Gastroesophageal sphincter (tissue), 4 donors: Measurements from ENCODE around the gene HAUS5. TPM values are rescaled to one million over a fixed set of nuclear protein-coding genes. Genes with fewer than 3 reads are reported as not detected.
"Not testable (repeated sequence)": the region's sequence is repeated elsewhere in the genome, so short reads cannot be mapped to it uniquely, and the experiment has no call there.

ENCODE experiments used
- ATAC-seq: fragments of 150-250 bp; one replicate; pipeline ENCODE4 v1.9.1; 2016; ENCODE audit warnings: mild to moderate bottlenecking, moderate library complexity
- H3K27ac ChIP-seq, 4 donors: fragments of 200-600 bp; sonication (generic) in 3 of 4; 1 replicate in 3 of 4; 2 replicates in 1 of 4; pipeline ENCODE4 v1.5.1; 2016 to 2019
- H3K27me3 ChIP-seq: fragments of 200-600 bp; sonication (generic); one replicate; pipeline ENCODE4 v1.5.1; 2019
- H3K36me3 ChIP-seq, 2 donors: fragments of 200-600 bp; sonication (generic); one replicate each; pipeline ENCODE4 v1.5.1; 2019; ENCODE audit warnings: control low read depth in 1 of 2
- H3K4me1 ChIP-seq, 3 donors: fragments of 200-600 bp; sonication (generic); 1 replicate in 2 of 3; 2 replicates in 1 of 3; pipeline ENCODE4 v1.5.1; 2016 to 2019; ENCODE audit warnings: control low read depth in 2 of 3
- H3K4me3 ChIP-seq, 2 donors: fragments of 200-600 bp; sonication (generic); one replicate each; pipeline ENCODE4 v1.5.1; 2019; ENCODE audit warnings: mild to moderate bottlenecking in 1 of 2, moderate library complexity in 1 of 2
- H3K9me3 ChIP-seq, 3 donors: fragments of 200-600 bp; sonication (generic); one replicate each; pipeline ENCODE4 v1.5.1; 2017 to 2019; ENCODE audit warnings: control low read depth in 2 of 3
- CTCF ChIP-seq, 4 experiments: fragments of 200-600 bp in 2 of 4; fragments of 450-650 bp in 2 of 4; sonication (generic) in 1 of 4; IDR thresholded peaks; one replicate each; pipeline ENCODE4 v1.5.1; 2017 to 2019; ENCODE audit warnings: antibody characterized with exemption in 4 of 4, mild to moderate bottlenecking in 2 of 4, moderate library complexity in 2 of 4
- EP300 ChIP-seq: sonication (generic); formaldehyde crosslinking; IDR thresholded peaks from one replicate; pipeline ENCODE4 v1.6.1; 2017; ENCODE audit warnings: antibody characterized with exemption, mild to moderate bottlenecking
- POLR2A ChIP-seq, 2 donors: fragments of 450-650 bp; IDR thresholded peaks; one replicate each; pipeline ENCODE4 v1.6.1; 2017; ENCODE audit warnings: antibody characterized with exemption in 2 of 2, mild to moderate bottlenecking in 2 of 2, moderate library complexity in 1 of 2
- POLR2AphosphoS5 ChIP-seq: sonication (generic); formaldehyde crosslinking; IDR thresholded peaks from one replicate; pipeline ENCODE4 v1.6.1; 2017; ENCODE audit warnings: antibody characterized with exemption
- WGBS, 2 donors: methylation state at CpG; one replicate each; pipeline ENCODE4 v1.1.5; 2018; ENCODE audit warnings: low coverage in 1 of 2; 5-methylcytosine and 5-hydroxymethylcytosine counted together
- total RNA-seq, 4 donors: library from RNA; depleted of rRNA; stranded (reverse); fragments of >200 nt; gene quantifications; one replicate each; pipeline ENCODE4 v1.1.0, GENCODE V29; 2016

The HAUS5 gene
- total RNA-seq, 4 donors from 2014 or later, result 3.9 to 8.7 (median 6.2) TPM

- ATAC-seq, result no peak
- H3K27me3 ChIP-seq, result peaks cover 59% of the 10 kb centered on the region
- no peak for TF ChIP-seq EP300
- TF ChIP-seq POLR2A (IDR thresholded peaks at IDR 0.05), result no peak
- TF ChIP-seq POLR2AphosphoS5, result no peak
- no peak for TF ChIP-seq CTCF (IDR thresholded peaks at IDR 0.05)
- no CpG with 5 or more reads among the region's 1 CpG for WGBS, 2 donors
- no peaks in the 10 kb centered on the region for H3K4me1 ChIP-seq
- no peak overlapping the region for H3K4me3 ChIP-seq
- peaks cover 0 to 6% (median 0%) of the 10 kb centered on the region in 3 donors for H3K9me3 ChIP-seq
- no peak overlapping the region for H3K27ac ChIP-seq
- no peaks in the 10 kb centered on the region for H3K36me3 ChIP-seq
Observed at GRCh38 chr19:35582760-35583159, 29.8 kb upstream of the HAUS5 start.

GRCh38 chr19:35585848-35586247 lies 26.7 kb upstream of the HAUS5 start, which contains the start of gene PMIS2:
PMIS2 (plus strand) TSS chr19:35586173; CDS start chr19:35586260, 87 bp downstream.
- TF ChIP-seq CTCF (IDR thresholded peaks at IDR 0.05) (no peak), EP300 (no peak), POLR2AphosphoS5 (no peak), POLR2A (IDR thresholded peaks at IDR 0.05) (no peak)
- Histone ChIP-seq H3K27me3 (peaks cover 51% of the 10 kb centered on the region), H3K9me3 (peaks cover 0 to 4% (median 0%) of the 10 kb centered on the region in 3 donors), H3K4me1 (no peaks in the 10 kb centered on the region), H3K36me3 (no peaks in the 10 kb centered on the region), H3K4me3 (no peak within 1 kb of the TSS), H3K27ac (no peak within 1 kb of the TSS)
- no peak for ATAC-seq
- WGBS, 2 donors, result 60% methylated on average over 2 of the region's 16 CpGs; no CpG with 5 or more reads in 1 of the 2 donors

GRCh38 chr19:35587321-35587720 lies 25.2 kb upstream of the HAUS5 start:
- Histone ChIP-seq H3K27me3 (peaks cover 59% of the 10 kb centered on the region), H3K27ac (no peak overlapping the region), H3K4me3 (no peak overlapping the region), H3K4me1 (no peaks in the 10 kb centered on the region), H3K36me3 (no peaks in the 10 kb centered on the region), H3K9me3 (no peaks in the 10 kb centered on the region)
- ATAC-seq, result no peak
- WGBS, 2 donors, result 40% methylated on average over 1 of the region's 1 CpG
- TF ChIP-seq POLR2A (IDR thresholded peaks at IDR 0.05) (no peak), EP300 (no peak)

GRCh38 chr19:35590875-35591274 lies 21.7 kb upstream of the HAUS5 start:
- Histone ChIP-seq H3K9me3 (no peaks in the 10 kb centered on the region), H3K4me1 (no peaks in the 10 kb centered on the region), H3K27ac (no peak overlapping the region), H3K27me3 (peaks cover 50% of the 10 kb centered on the region), H3K36me3 (no peaks in the 10 kb centered on the region), H3K4me3 (no peak overlapping the region)
- ATAC-seq, result no peak
- TF ChIP-seq POLR2AphosphoS5 (no peak), CTCF (IDR thresholded peaks at IDR 0.05) (no peak), EP300 (no peak)
- 83 to 84% methylated on average over 2 to 3 of the region's 3 CpGs for WGBS, 2 donors

GRCh38 chr19:35592226-35592625 lies 20.3 kb upstream of the HAUS5 start:
- Histone ChIP-seq H3K4me1 (no peaks in the 10 kb centered on the region), H3K27me3 (peaks cover 39% of the 10 kb centered on the region), H3K27ac (no peak overlapping the region), H3K4me3 (no peak overlapping the region), H3K36me3 (no peaks in the 10 kb centered on the region), H3K9me3 (no peaks in the 10 kb centered on the region)
- WGBS, 2 donors, result 28 to 31% methylated on average over 5 to 8 of the region's 8 CpGs
- ATAC-seq, result no peak
- TF ChIP-seq POLR2A (IDR thresholded peaks at IDR 0.05) (no peak), POLR2AphosphoS5 (no peak), CTCF (IDR thresholded peaks at IDR 0.05) (peak in 2 of 4 experiments; percentile 10 to 26)

GRCh38 chr19:35595026-35595425 lies 17.5 kb upstream of the HAUS5 start:
- not testable (repeated sequence) for H3K9me3 ChIP-seq, ATAC-seq, H3K27ac ChIP-seq, H3K36me3 ChIP-seq, H3K4me3 ChIP-seq, H3K4me1 ChIP-seq
- 63 to 100% methylated on average over 1 to 2 of the region's 3 CpGs for WGBS, 2 donors
- H3K27me3 ChIP-seq, result peaks cover 35% of the 10 kb centered on the region
